ENCODE measurements around the gene HK1.
"Not testable (repeated sequence)": the region's sequence is repeated elsewhere in the genome, so short reads cannot be mapped to it uniquely, and the experiment has no call there.

Gene HK1

GRCh38 chr10:69259547-69260243 is 18.6 kb upstream of the HK1 start:
- no peak for DNase-seq

- DNase-seq, result no peak
These were observed 17.1 kb upstream of the HK1 start for GRCh38 chr10:69261184-69261583.

GRCh38 chr10:69262292-69262751 is 16.0 kb upstream of the HK1 start:
- no peak for DNase-seq

GRCh38 chr10:69265521-69265920 is 12.8 kb upstream of the HK1 start:
- DNase-seq, result no peak

GRCh38 chr10:69268761-69269416 is 9.4 kb upstream of the HK1 start:
- no peak for DNase-seq

GRCh38 chr10:69269761-69270160 is 8.5 kb upstream of the HK1 start:
- no peak for DNase-seq

GRCh38 chr10:69270990-69271389 is 7.3 kb upstream of the HK1 start:
- DNase-seq, result no peak

- DNase-seq, result no peak
These were observed 5.7 kb upstream of the HK1 start for GRCh38 chr10:69272624-69273023.

- no peak for DNase-seq
These were observed 2.9 kb upstream of the HK1 start for GRCh38 chr10:69275444-69275843.

GRCh38 chr10:69276503-69276902 is 1.8 kb upstream of the HK1 start:
- DNase-seq, result no peak

- no peak for DNase-seq
These were observed 814 bp downstream of the HK1 start for GRCh38 chr10:69279110-69279509.

GRCh38 chr10:69281507-69282413 is 3.5 kb downstream of the HK1 start:
- no peak for DNase-seq

GRCh38 chr10:69284402-69284801 is 6.1 kb downstream of the HK1 start:
- not testable (repeated sequence) for DNase-seq

- no peak for DNase-seq
These were observed 7.4 kb downstream of the HK1 start for GRCh38 chr10:69285699-69286098.

GRCh38 chr10:69287181-69287580 is 8.9 kb downstream of the HK1 start:
- no peak for DNase-seq

GRCh38 chr10:69290993-69291392 is 12.7 kb downstream of the HK1 start:
- DNase-seq, result no peak

- DNase-seq, result no peak
These were observed 14.2 kb downstream of the HK1 start for GRCh38 chr10:69292459-69292858.

GRCh38 chr10:69295027-69295636 is 16.8 kb downstream of the HK1 start:
- no peak for DNase-seq

- no peak for DNase-seq
These were observed 25.3 kb downstream of the HK1 start for GRCh38 chr10:69303632-69304051.

- DNase-seq, result no peak
These were observed 28.1 kb downstream of the HK1 start for GRCh38 chr10:69306421-69306820.

GRCh38 chr10:69307434-69307833 is 29.1 kb downstream of the HK1 start:
- no peak for DNase-seq

- not testable (repeated sequence) for DNase-seq
These were observed 30.0 kb downstream of the HK1 start for GRCh38 chr10:69308304-69308703.

GRCh38 chr10:69311309-69311708 is 33.0 kb downstream of the HK1 start:
- no peak for DNase-seq
